ENCODE data around the gene MACROD2.
"Not testable (repeated sequence)": the region's sequence is repeated elsewhere in the genome, so short reads cannot be mapped to it uniquely, and the experiment has no call there.

The MACROD2 gene

DNA sequence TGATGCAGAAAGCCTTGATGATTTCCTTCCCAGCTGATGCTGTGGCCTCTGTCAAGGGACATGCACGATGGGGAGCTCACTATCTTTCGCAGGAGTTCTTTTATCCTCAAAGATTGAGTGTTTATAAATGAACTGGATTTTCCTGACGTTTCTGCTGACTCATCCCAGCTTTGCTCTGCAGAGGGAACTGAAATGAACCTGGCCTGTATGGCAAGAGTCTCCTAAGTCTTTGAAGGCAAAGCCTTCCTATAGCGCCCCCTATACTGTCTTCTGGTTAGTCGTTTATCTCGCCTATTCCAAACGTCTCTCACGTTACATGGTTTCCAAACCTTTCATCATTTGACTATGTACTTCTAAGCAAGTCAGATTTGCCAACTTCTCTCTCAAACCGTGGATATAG, 2012.6 kb downstream of the MACROD2 start:
- TF ChIP-seq CTCF (IDR thresholded peaks at IDR 0.05; ENCODE audit: insufficient read depth, low read length, poor library complexity, severe bottlenecking) (no peak), EZH2phosphoT487 (conservative IDR thresholded peaks at IDR 0.05; ENCODE audit: low read length) (no peak)
- Histone ChIP-seq H3K4me2 (ENCODE audit: low read depth, low read length, poor library complexity, severe bottlenecking) (no peak overlapping the region), H3K27ac (ENCODE audit: low read depth, low read length) (no peak overlapping the region), H3K79me2 (ENCODE audit: insufficient read depth, low read length) (no peaks in the 10 kb centered on the region), H3K9me3 (ENCODE audit: insufficient read depth, low read length) (no peaks in the 10 kb centered on the region), H3K36me3 (ENCODE audit: low read length) (no peaks in the 10 kb centered on the region), H3F3A (ENCODE audit: insufficient read depth) (no peaks in the 10 kb centered on the region), H2AFZ (ENCODE audit: low read depth, low read length, severe bottlenecking) (no peak overlapping the region), H4K20me1 (ENCODE audit: low read depth, low read length) (no peaks in the 10 kb centered on the region), H3K9me2 (replicated peaks; ENCODE audit: insufficient read depth, low read length) (no peaks in the 10 kb centered on the region), H3K27me3 (ENCODE audit: low read length) (no peaks in the 10 kb centered on the region), H3K9ac (ENCODE audit: low read length) (no peak overlapping the region), H3K4me3 (ENCODE audit: insufficient read depth, low read length, poor library complexity, severe bottlenecking) (no peak overlapping the region)

- H2AFZ ChIP-seq (ENCODE audit: low read depth, low read length, severe bottlenecking) = no peak overlapping the region
- H3K9me2 ChIP-seq (replicated peaks; ENCODE audit: insufficient read depth, low read length) = no peaks in the 10 kb centered on the region
- H3K9ac ChIP-seq (ENCODE audit: low read length) = no peak overlapping the region
- H3K79me2 ChIP-seq (ENCODE audit: insufficient read depth, low read length) = no peaks in the 10 kb centered on the region
- no peak overlapping the region for H3K4me2 ChIP-seq (ENCODE audit: low read depth, low read length, poor library complexity, severe bottlenecking)
- no peaks in the 10 kb centered on the region for H3K9me3 ChIP-seq (ENCODE audit: insufficient read depth, low read length)
- no peak overlapping the region for H3K4me3 ChIP-seq (ENCODE audit: insufficient read depth, low read length, poor library complexity, severe bottlenecking)
- H3K36me3 ChIP-seq (ENCODE audit: low read length) = no peaks in the 10 kb centered on the region
- H3F3A ChIP-seq (ENCODE audit: insufficient read depth) = no peaks in the 10 kb centered on the region
- H4K20me1 ChIP-seq (ENCODE audit: low read depth, low read length) = no peaks in the 10 kb centered on the region
- no peak overlapping the region for H3K27ac ChIP-seq (ENCODE audit: low read depth, low read length)
- H3K27me3 ChIP-seq (ENCODE audit: low read length) = no peaks in the 10 kb centered on the region
- no peak for TF ChIP-seq EZH2phosphoT487 (conservative IDR thresholded peaks at IDR 0.05; ENCODE audit: low read length)
- TF ChIP-seq CTCF (IDR thresholded peaks at IDR 0.05; ENCODE audit: insufficient read depth, low read length, poor library complexity, severe bottlenecking) = no peak
These were observed 2015.7 kb downstream of the MACROD2 start for GRCh38 chr20:16011056-16011455.

GRCh38 chr20:16011519-16011918, 2016.2 kb downstream of the MACROD2 start:
- Histone ChIP-seq H3K4me2 (ENCODE audit: low read depth, low read length, poor library complexity, severe bottlenecking) (no peak overlapping the region), H3K79me2 (ENCODE audit: insufficient read depth, low read length) (no peaks in the 10 kb centered on the region), H3K4me3 (ENCODE audit: insufficient read depth, low read length, poor library complexity, severe bottlenecking) (no peak overlapping the region), H3K9ac (ENCODE audit: low read length) (no peak overlapping the region), H3K9me3 (ENCODE audit: insufficient read depth, low read length) (no peaks in the 10 kb centered on the region), H4K20me1 (ENCODE audit: low read depth, low read length) (no peaks in the 10 kb centered on the region), H3K27me3 (ENCODE audit: low read length) (no peaks in the 10 kb centered on the region), H3K9me2 (replicated peaks; ENCODE audit: insufficient read depth, low read length) (no peaks in the 10 kb centered on the region), H2AFZ (ENCODE audit: low read depth, low read length, severe bottlenecking) (no peak overlapping the region), H3F3A (ENCODE audit: insufficient read depth) (no peaks in the 10 kb centered on the region), H3K27ac (ENCODE audit: low read depth, low read length) (no peak overlapping the region), H3K36me3 (ENCODE audit: low read length) (no peaks in the 10 kb centered on the region)
- no peak for TF ChIP-seq EZH2phosphoT487 (conservative IDR thresholded peaks at IDR 0.05; ENCODE audit: low read length)
- TF ChIP-seq CTCF (IDR thresholded peaks at IDR 0.05; ENCODE audit: insufficient read depth, low read length, poor library complexity, severe bottlenecking) = no peak

DNA sequence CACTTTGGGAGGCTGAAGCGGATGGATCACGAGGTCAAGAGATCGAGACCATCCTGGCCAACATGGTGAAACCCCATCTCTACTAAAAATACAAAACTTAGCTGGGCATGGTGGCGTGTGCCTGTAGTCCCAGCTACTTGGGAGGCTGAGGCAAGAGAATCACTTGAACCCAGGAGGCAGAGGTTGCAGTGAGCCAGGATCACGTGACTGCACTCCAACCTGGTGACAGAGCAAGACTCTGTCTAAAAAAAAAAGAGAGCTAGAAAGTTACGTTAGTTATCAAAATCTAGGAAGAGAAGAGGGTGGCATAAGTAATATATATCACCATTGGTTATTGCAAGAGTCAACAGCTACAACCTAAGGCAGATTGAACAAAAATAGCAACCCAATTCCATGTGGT, 2017.6 kb downstream of the MACROD2 start:
- H3K27ac ChIP-seq (ENCODE audit: low read depth, low read length); H3K9me3 ChIP-seq (ENCODE audit: insufficient read depth, low read length); H3K9me2 ChIP-seq (replicated peaks; ENCODE audit: insufficient read depth, low read length); H3K27me3 ChIP-seq (ENCODE audit: low read length); H3K36me3 ChIP-seq (ENCODE audit: low read length); H4K20me1 ChIP-seq (ENCODE audit: low read depth, low read length); H3F3A ChIP-seq (ENCODE audit: insufficient read depth); H3K4me3 ChIP-seq (ENCODE audit: insufficient read depth, low read length, poor library complexity, severe bottlenecking); H3K9ac ChIP-seq (ENCODE audit: low read length); H2AFZ ChIP-seq (ENCODE audit: low read depth, low read length, severe bottlenecking); H3K79me2 ChIP-seq (ENCODE audit: insufficient read depth, low read length); H3K4me2 ChIP-seq (ENCODE audit: low read depth, low read length, poor library complexity, severe bottlenecking): not testable (repeated sequence)
